ENCODE measurements around the gene EXOSC2.

The EXOSC2 gene

DNA sequence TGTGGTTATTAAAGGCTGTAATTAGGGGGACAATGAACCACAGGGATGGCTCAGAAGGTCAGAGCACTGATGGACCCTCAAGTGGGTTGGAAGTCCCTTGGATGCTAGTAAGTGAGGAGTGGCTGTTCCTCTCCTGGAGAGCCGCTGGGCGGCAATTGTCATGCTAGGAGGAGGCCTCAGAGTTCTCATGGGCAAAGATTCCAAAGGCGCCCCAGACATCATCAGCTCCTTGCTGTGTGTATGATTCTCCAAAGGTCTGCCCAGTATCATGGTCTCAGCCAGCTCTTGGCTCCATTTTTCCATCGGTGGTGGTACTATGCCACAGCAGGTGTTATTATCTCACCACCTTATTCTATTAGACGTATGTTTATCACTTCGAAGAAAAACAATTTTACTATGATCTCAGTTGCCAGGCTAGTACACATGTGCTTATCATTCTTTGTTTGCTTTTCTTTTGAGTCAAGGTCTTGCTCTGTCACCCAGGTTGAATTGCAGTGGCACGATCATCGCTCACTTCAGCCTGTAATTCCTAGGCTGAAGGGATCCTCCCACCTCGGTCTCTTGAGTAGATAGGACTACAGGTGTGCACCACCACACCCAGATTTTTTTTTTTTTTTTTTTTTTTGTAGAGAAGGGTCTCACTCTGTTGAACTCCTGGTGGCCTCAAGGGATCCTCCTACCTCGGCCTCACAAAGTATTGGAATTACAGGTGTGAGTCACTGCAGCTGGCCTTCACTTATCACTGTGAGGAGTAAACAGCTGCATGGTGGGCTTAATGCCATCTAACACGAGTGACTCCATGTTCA is 46.8 kb downstream of the EXOSC2 start:
- DNase-seq, result no peak

DNA sequence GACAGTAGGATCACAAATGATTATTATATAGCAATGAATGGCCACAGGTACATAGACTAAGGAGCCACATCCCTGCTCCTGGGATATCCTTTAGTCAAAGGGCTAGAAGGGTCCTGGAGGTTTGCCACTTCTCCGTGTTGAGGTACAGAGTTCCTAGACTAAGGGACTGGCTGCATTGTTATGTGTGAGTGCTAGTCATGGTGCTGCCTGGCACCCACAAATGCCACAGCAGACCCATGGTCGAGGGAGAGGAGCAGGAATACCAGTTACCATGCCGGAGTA is 47.4 kb downstream of the EXOSC2 start:
- DNase-seq, result no peak

DNA sequence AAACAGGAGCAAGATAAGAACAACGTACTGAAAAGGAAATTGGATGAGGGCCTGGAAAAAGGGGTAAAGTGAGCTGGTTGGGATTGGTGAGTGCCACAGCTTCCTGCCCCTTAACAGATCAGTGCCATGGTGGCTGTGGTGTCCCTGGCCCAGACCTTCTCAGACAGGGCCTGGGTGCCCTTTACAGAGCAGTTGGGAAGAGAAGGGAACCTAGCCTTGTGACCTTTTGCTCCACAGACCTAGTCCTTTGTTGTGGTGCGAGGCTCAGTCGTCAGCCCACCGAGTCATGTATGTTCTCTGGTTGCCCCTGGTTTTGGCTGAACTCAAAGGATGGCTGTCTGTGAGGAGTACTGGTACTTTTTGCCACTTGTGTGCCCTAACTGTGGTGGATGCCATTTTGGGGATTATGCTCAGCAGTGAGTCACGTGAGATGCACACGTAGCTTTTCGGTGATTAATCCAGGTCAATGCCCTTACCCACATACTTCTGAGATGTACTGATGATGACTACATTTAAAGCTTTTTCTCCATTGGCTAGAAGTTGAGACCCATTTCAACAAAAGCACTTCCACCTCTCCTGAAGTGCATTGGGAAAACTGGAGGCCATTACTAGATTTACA is 48.4 kb downstream of the EXOSC2 start:
- no peak for DNase-seq

DNA sequence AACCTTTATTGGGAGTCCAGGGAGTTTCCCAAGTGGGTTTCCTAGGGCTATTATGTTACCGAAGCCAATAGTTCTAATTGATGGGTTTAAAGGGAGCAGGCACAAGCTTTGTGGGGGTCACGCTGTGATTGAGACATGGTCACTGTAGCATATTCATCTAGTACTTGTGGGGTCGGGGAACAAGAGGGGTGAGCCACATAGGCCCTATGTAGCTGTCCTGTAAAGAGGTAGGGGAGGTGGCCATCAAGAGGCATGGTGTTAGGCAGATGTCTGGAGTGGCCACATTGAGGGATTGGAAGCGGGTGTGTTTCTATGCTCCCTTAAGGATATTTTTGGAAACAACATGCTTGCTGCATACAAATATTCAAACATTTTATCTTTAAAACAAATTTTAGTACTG is 50.1 kb downstream of the EXOSC2 start:
- DNase-seq, result no peak

GRCh38 chr9:130745210-130745800 is 51.7 kb downstream of the EXOSC2 start:
- DNase-seq, result no peak

GRCh38 chr9:130745829-130746228 is 52.2 kb downstream of the EXOSC2 start:
- DNase-seq, result no peak

DNA sequence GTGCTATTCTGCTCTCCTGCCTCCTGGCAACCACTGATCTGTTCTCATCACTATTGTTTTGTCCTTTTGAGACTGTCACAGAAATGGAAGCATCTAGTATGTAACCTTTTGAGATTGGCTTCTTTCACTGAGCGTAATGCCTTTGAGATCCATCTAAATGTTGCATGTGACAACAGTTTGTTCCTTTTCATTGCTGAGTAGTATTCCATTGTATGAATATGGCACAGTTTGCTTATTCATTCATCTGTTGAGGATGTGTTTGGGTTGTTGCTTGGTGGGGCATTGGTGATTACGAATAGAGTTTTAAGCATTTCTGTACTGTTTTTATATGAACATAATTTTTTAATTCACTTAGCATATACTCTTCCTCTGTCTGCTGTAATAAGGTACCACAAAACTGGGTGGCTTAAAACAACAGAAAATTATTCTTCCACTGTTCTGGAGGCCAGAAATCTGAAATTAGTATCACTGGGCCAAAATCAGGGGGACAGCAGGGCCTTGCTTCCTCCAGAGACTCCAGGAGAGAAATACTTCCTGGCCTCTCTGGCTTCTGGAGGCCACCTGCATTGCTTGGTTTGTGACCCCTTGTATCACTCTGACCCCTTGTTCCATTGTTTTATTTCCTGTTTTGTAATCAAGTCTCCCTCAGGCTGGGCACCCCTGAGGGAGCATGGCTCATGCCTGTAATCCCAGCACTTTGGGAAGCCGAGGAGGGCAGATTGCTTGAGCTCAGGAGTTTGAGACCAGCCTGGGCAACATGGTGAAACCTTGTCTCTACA is 53.0 kb downstream of the EXOSC2 start:
- DNase-seq, result no peak

- DNase-seq, result no peak
These were observed 58.2 kb downstream of the EXOSC2 start for GRCh38 chr9:130751631-130752355.

Measured in CD4-positive, alpha-beta T cell treated with Interleukin-4 for 4 hours (primary cell).